A549 (cell line): ENCODE measurements around the gene ZNF428. TPM values are rescaled to one million over a fixed set of nuclear protein-coding genes. Genes with fewer than 3 reads are reported as not detected.

Experiments
- ATAC-seq, 2 experiments: fragments of 200-7000 bp in 1 of 2; fragments of >200 bp in 1 of 2; cut with Nextera tagmentation in 1 of 2; cut with Tn5 transposase in 1 of 2; 3 replicates each; pipeline versions ENCODE4 v1.8.0 to v1.9.1; 2018 to 2020; ENCODE audit warnings: mild to moderate bottlenecking in 1 of 2, moderate library complexity in 1 of 2
- CTCF ChIA-PET: fragments of 300-600 bp; sonication (Branson Sonifier 250); formaldehyde crosslinking; extraction: SDS; loops from one replicate; lab custom pipeline; 2021; ENCODE audit warnings: antibody characterized with exemption, inconsistent platforms; lab: Yijun Ruan, JAX
- POLR2A ChIA-PET: fragments of 350-600 bp; formaldehyde crosslinking; extraction: SDS; loops from one replicate; lab custom pipeline; 2021; ENCODE audit warnings: antibody characterized with exemption, inconsistent platforms; lab: Yijun Ruan, JAX
- DNase-seq, 2 experiments: peaks; one replicate each; pipeline versions ENCODE4 v3.0.0 to v3.0.0-alpha.2; 2011 to 2016; ENCODE audit warnings: low read depth in 1 of 2, low spot score in 1 of 2
- FAIRE-seq: peaks from 2 replicates; lab custom pipeline; 2011; peaks lifted over from hg19 to GRCh38; lab: Jason Lieb, UNC
- H3K27ac ChIP-seq, 2 experiments: fragments of >200 bp; sonication (Bioruptor Twin); formaldehyde crosslinking; 3 replicates each; pipeline ENCODE4 v1.5.1; 2016 to 2017
- H3K4me1 ChIP-seq: fragments of >200 bp; sonication (Bioruptor Twin); formaldehyde crosslinking; 3 replicates; pipeline ENCODE4 v1.6.1; 2016
- H3K4me2 ChIP-seq: fragments of >200 bp; sonication (Bioruptor Twin); formaldehyde crosslinking; 3 replicates; pipeline ENCODE4 v1.6.1; 2016
- H3K4me3 ChIP-seq: fragments of >200 bp; sonication (Bioruptor Twin); formaldehyde crosslinking; 3 replicates; pipeline ENCODE4 v1.5.1; 2016
- H3K9me3 ChIP-seq: fragments of >200 bp; sonication (Bioruptor Twin); formaldehyde crosslinking; 3 replicates; pipeline ENCODE4 v1.6.1; 2016
- BCL3 ChIP-seq: fragments of >200 bp; sonication (Bioruptor Twin); formaldehyde crosslinking; IDR thresholded peaks from 3 replicates; pipeline ENCODE4 v1.6.1; 2016
- BHLHE40 ChIP-seq: IDR thresholded peaks from 2 replicates; pipeline ENCODE4 v1.6.1; 2012; ENCODE audit warnings: low read depth, low read length, inconsistent platforms
- CBX8 ChIP-seq: fragments of 200-600 bp; sonication (generic); IDR thresholded peaks from 2 replicates; pipeline ENCODE4 v1.6.1; 2016
- CHD2 ChIP-seq: fragments of 150-350 bp; IDR thresholded peaks from 2 replicates; pipeline ENCODE4 v1.6.1; 2014; ENCODE audit warnings: low read length; ENCODE audit not compliant: partially characterized antibody
- CHD4 ChIP-seq: fragments of 200-600 bp; sonication (generic); IDR thresholded peaks from 2 replicates; pipeline ENCODE4 v1.6.1; 2016; ENCODE audit warnings: antibody characterized with exemption, mild to moderate bottlenecking, borderline replicate concordance
- E2F6 ChIP-seq: IDR thresholded peaks from 2 replicates; pipeline ENCODE4 v1.6.1; 2012; ENCODE audit warnings: low read depth, borderline replicate concordance
- ELK1 ChIP-seq: fragments of 150-350 bp; IDR thresholded peaks from 2 replicates; pipeline ENCODE4 v1.6.1; 2014; ENCODE audit warnings: low read depth, mild to moderate bottlenecking, low read length
- FOSB ChIP-seq: fragments of 250-450 bp; sonication (Bioruptor Pico); IDR thresholded peaks from 2 replicates; pipeline ENCODE4 v1.5.0; 2020; ENCODE audit warnings: mild to moderate bottlenecking, moderate library complexity
- HES2 ChIP-seq: fragments of >200 bp; sonication (Bioruptor Twin); formaldehyde crosslinking; IDR thresholded peaks from 2 replicates; pipeline ENCODE4 v1.6.1; 2016
- HOXA7 ChIP-seq: fragments of 250-450 bp; sonication (Bioruptor Pico); IDR thresholded peaks from 2 replicates; pipeline ENCODE4 v1.5.0; 2020; ENCODE audit warnings: mild to moderate bottlenecking, moderate library complexity
- HOXB13 ChIP-seq: fragments of 250-450 bp; sonication (Bioruptor Pico); IDR thresholded peaks from 2 replicates; pipeline ENCODE4 v1.5.0; 2020; ENCODE audit warnings: low read depth, mild to moderate bottlenecking, moderate library complexity
- JUN ChIP-seq, 2 experiments: fragments of >200 bp; sonication (Bioruptor Twin); formaldehyde crosslinking; IDR thresholded peaks; 2 replicates in 1 of 2; 3 replicates in 1 of 2; pipeline ENCODE4 v1.6.1; 2016 to 2017
- MYC ChIP-seq: IDR thresholded peaks from 2 replicates; pipeline ENCODE4 v1.6.1; 2012; ENCODE audit warnings: mild to moderate bottlenecking, inconsistent platforms, low read length, improper control_type of control experiment, borderline replicate concordance
- NPAS2 ChIP-seq: fragments of 250-450 bp; sonication (Bioruptor Pico); IDR thresholded peaks from 2 replicates; pipeline ENCODE4 v1.8.0; 2022; ENCODE audit warnings: mild to moderate bottlenecking, moderate library complexity, borderline replicate concordance
- NR3C1 ChIP-seq: fragments of >200 bp; sonication (Bioruptor Twin); formaldehyde crosslinking; IDR thresholded peaks from 3 replicates; pipeline ENCODE4 v1.6.1; 2017
- POLR2AphosphoS2 ChIP-seq: conservative IDR thresholded peaks from 2 replicates; pipeline ENCODE4 v1.6.1; 2012; ENCODE audit warnings: low read length, improper control_type of control experiment, inconsistent platforms
- RCOR1 ChIP-seq: fragments of 150-350 bp; IDR thresholded peaks from 2 replicates; pipeline ENCODE4 v1.6.1; 2014; ENCODE audit warnings: antibody characterized with exemption, low read length, low read depth
- RFX5 ChIP-seq: fragments of 450-650 bp; IDR thresholded peaks from 2 replicates; pipeline ENCODE4 v1.7.1; 2014; ENCODE audit warnings: antibody characterized with exemption, mild to moderate bottlenecking, moderate library complexity
- SREBF2 ChIP-seq: fragments of 450-650 bp; IDR thresholded peaks from 2 replicates; pipeline ENCODE4 v1.6.1; 2014; ENCODE audit warnings: mild to moderate bottlenecking, moderate library complexity
- ZNF302 ChIP-seq: fragments of 250-450 bp; sonication (Bioruptor Pico); IDR thresholded peaks from 2 replicates; pipeline ENCODE4 v1.9.0; 2021; ENCODE audit warnings: inconsistent platforms, mild to moderate bottlenecking, moderate library complexity
- WGBS: methylation state at CpG from one replicate; pipeline ENCODE4 v1.1.6; 2017; ENCODE audit errors: missing lambda C conversion rate; 5-methylcytosine and 5-hydroxymethylcytosine counted together
- polyA plus RNA-seq, 4 experiments: library from polyadenylated mRNA; depleted of rRNA in 3 of 4; stranded (reverse); fragments of >200 nt; fragmentation: RNase III in 1 of 4; extraction: RNeasy Plus Mini Kit Qiagen cat#74134 plus additional on column Dnase treatment in 1 of 4; gene quantifications; 2 replicates in 3 of 4; 3 replicates in 1 of 4; pipeline ENCODE4 v1.2.3, GENCODE V29; 2011 to 2017

Gene ZNF428
- polyA plus RNA-seq, 2 of the 4 experiments (the other 2 are of a cell fraction), result 22.9 to 52.4 TPM

GRCh38 chr19:43641333-43641732, 21.9 kb upstream of the ZNF428 start:
- 90% methylated on average over 2 of the region's 2 CpGs for WGBS
- ChIA-PET CTCF (interaction anchor here (0.6 to 3.8 kb wide), 4 partner anchors 11 to 98 kb away, joined by 3 to 28 read pairs (median 3); no protein-coding TSS in a partner anchor), POLR2A (no interaction called here)
- Histone ChIP-seq H3K4me2 (no peak overlapping the region), H3K27ac (no peak overlapping the region), H3K4me1 (peaks cover 6% of the 10 kb centered on the region), H3K9me3 (no peaks in the 10 kb centered on the region)
- no peak for ATAC-seq
- DNase-seq, result peak in 1 of 2 experiments; percentile 47
- TF ChIP-seq JUN (IDR thresholded peaks at IDR 0.05), result no peak
- no peak for TF ChIP-seq FOSB (CRISPR knock-in tag)
- TF ChIP-seq RFX5, result no peak
- TF ChIP-seq ZNF302, result no peak
- TF ChIP-seq, all 56 proteins: peak for 0
- no peak overlapping the region for H3K4me3 ChIP-seq
- no peak for FAIRE-seq

GRCh38 chr19:43640424-43640757, 21.0 kb upstream of the ZNF428 start:
- H3K27ac ChIP-seq, result peak overlapping the region; percentile 77 to 95; a peak in 4 of 6 replicates
- TF ChIP-seq HOXB13 (CRISPR knock-in tag), result no peak
- TF ChIP-seq NPAS2 (CRISPR knock-in tag), result no peak
- no peak for TF ChIP-seq CHD2
- no peak for TF ChIP-seq RFX5
- no peak for TF ChIP-seq SREBF2
- no peak for TF ChIP-seq RCOR1
- TF ChIP-seq CHD4, result no peak
- TF ChIP-seq HOXA7 (CRISPR knock-in tag), result no peak
- TF ChIP-seq E2F6, result no peak
- TF ChIP-seq BHLHE40, result no peak
- no peak for TF ChIP-seq MYC
- no peak for TF ChIP-seq HES2
- no peak for TF ChIP-seq POLR2AphosphoS2
- TF ChIP-seq BCL3, result no peak
- no peak for TF ChIP-seq NR3C1
- no peak for TF ChIP-seq ELK1
- no peak for TF ChIP-seq CBX8
- DNase-seq (no peak), FAIRE-seq (no peak), ATAC-seq (no peak; a peak in 1 of 6 replicates)
- peak overlapping the region; percentile 100 for H3K4me2 ChIP-seq
- H3K4me3 ChIP-seq, result peak overlapping the region; percentile 82
- H3K9me3 ChIP-seq, result no peaks in the 10 kb centered on the region
- ChIA-PET CTCF (interaction anchor here (1.2 kb wide), 1 partner anchor 68 kb away, joined by 3 read pairs; no protein-coding TSS in a partner anchor), POLR2A (no interaction called here)
- H3K4me1 ChIP-seq, result peaks cover 16% of the 10 kb centered on the region
- WGBS, result 46% methylated on average over 9 of the region's 9 CpGs
